Stimulated activated CD8-positive, alpha-beta memory T cell treated with anti-CD3 and anti-CD28 coated beads, Interleukin-2, amount 100 ng/mL, for 48 hours (primary cell): ENCODE data around the gene NDUFS6.
"Not testable (repeated sequence)": the region's sequence is repeated elsewhere in the genome, so short reads cannot be mapped to it uniquely, and the experiment has no call there.

Source experiments
- DNase-seq, 2 donors: peaks; one replicate each; pipeline ENCODE4 v3.0.0-alpha.2; 2020; ENCODE audit warnings: low read depth in 2 of 2

NDUFS6 gene

GRCh38 chr5:1832511-1833250 is 31.5 kb downstream of the NDUFS6 start:
- DNase-seq: no peak

GRCh38 chr5:1833264-1834021 is 32.2 kb downstream of the NDUFS6 start:
- DNase-seq: no peak

- DNase-seq: no peak
These were observed 32.9 kb downstream of the NDUFS6 start for GRCh38 chr5:1834022-1834551.

GRCh38 chr5:1834721-1835429 is 33.7 kb downstream of the NDUFS6 start:
- DNase-seq: no peak

GRCh38 chr5:1835431-1835830 is 34.2 kb downstream of the NDUFS6 start:
- DNase-seq: no peak

- DNase-seq: no peak
These were observed 35.1 kb downstream of the NDUFS6 start for GRCh38 chr5:1836176-1836890.

- DNase-seq: no peak
These were observed 36.0 kb downstream of the NDUFS6 start for GRCh38 chr5:1836891-1837880.

- DNase-seq: no peak
These were observed 36.8 kb downstream of the NDUFS6 start for GRCh38 chr5:1838013-1838412.

GRCh38 chr5:1840071-1840547 is 38.9 kb downstream of the NDUFS6 start:
- no peak for DNase-seq

- DNase-seq: no peak
These were observed 39.7 kb downstream of the NDUFS6 start for GRCh38 chr5:1840741-1841521.

- DNase-seq: no peak
These were observed 41.0 kb downstream of the NDUFS6 start for GRCh38 chr5:1842004-1842819.

- DNase-seq: not testable (repeated sequence)
These were observed 42.6 kb downstream of the NDUFS6 start for GRCh38 chr5:1843761-1844160.

GRCh38 chr5:1844708-1845436 is 43.7 kb downstream of the NDUFS6 start:
- no peak for DNase-seq

- no peak for DNase-seq
These were observed 44.5 kb downstream of the NDUFS6 start for GRCh38 chr5:1845696-1846095.

GRCh38 chr5:1846583-1846982 is 45.4 kb downstream of the NDUFS6 start:
- DNase-seq: no peak

- no peak for DNase-seq
These were observed 45.8 kb downstream of the NDUFS6 start for GRCh38 chr5:1847056-1847455.

GRCh38 chr5:1847611-1848010 is 46.4 kb downstream of the NDUFS6 start:
- DNase-seq: no peak
